K562 (cell line): ENCODE measurements around the gene CD74. TPM values are rescaled to one million over a fixed set of nuclear protein-coding genes. Genes with fewer than 3 reads are reported as not detected.
A peak's percentile ranks its signal among the peaks of the same experiment; 100 is the strongest.

Experiments
- CBX3 ChIP-seq, 2 experiments: IDR thresholded peaks; 1 replicate in 1 of 2; 2 replicates in 1 of 2; pipeline ENCODE4 v1.6.1; 2012; ENCODE audit warnings: inconsistent platforms in 2 of 2, low read length in 2 of 2, borderline replicate concordance in 1 of 2, control low read depth in 1 of 2
- CEBPB ChIP-seq: fragments of 450-650 bp; IDR thresholded peaks from 2 replicates; pipeline ENCODE4 v1.6.1; 2016; ENCODE audit warnings: missing genetic modification characterization, missing compliant biosample characterization
- CHD2 ChIP-seq: IDR thresholded peaks from 2 replicates; pipeline ENCODE4 v1.6.1; 2011; ENCODE audit warnings: low read depth, low read length
- CTBP1 ChIP-seq: fragments of 450-650 bp; IDR thresholded peaks from 2 replicates; pipeline ENCODE4 v1.6.1; 2016; ENCODE audit warnings: borderline replicate concordance
- E2F3 ChIP-seq: fragments of 250-450 bp; sonication (Bioruptor Pico); IDR thresholded peaks from 2 replicates; pipeline ENCODE4 v1.4.0; 2020; ENCODE audit warnings: mild to moderate bottlenecking
- GTF3C2 ChIP-seq: IDR thresholded peaks from 3 replicates; pipeline ENCODE4 v1.6.1; 2011; ENCODE audit warnings: borderline replicate concordance, mild to moderate bottlenecking, moderate library complexity; ENCODE audit not compliant: insufficient read length; ENCODE audit errors: extremely low read depth
- HDAC6 ChIP-seq: IDR thresholded peaks from 2 replicates; pipeline ENCODE4 v1.6.1; 2012; ENCODE audit warnings: low read depth, mild to moderate bottlenecking, control low read depth, inconsistent platforms, low read length, moderate library complexity
- HEY1 ChIP-seq: fragments of 250-450 bp; sonication (Bioruptor Pico); IDR thresholded peaks from 2 replicates; pipeline ENCODE4 v1.5.0; 2020; ENCODE audit warnings: mild to moderate bottlenecking, moderate library complexity, borderline replicate concordance
- IRF1 ChIP-seq: sonication (generic); formaldehyde crosslinking; IDR thresholded peaks from 2 replicates; pipeline ENCODE4 v1.8.0; 2022; ENCODE audit warnings: missing genetic modification reagents, mild to moderate bottlenecking, borderline replicate concordance
- IRF9 ChIP-seq: fragments of 450-650 bp; IDR thresholded peaks from 2 replicates; pipeline ENCODE4 v1.6.1; 2016; ENCODE audit warnings: missing biosample characterization, missing genetic modification characterization
- KHSRP ChIP-seq: fragments of 450-650 bp; IDR thresholded peaks from 2 replicates; pipeline ENCODE4 v1.6.1; 2017
- MCM5 ChIP-seq: fragments of 450-650 bp; IDR thresholded peaks from 2 replicates; pipeline ENCODE4 v1.6.1; 2016; ENCODE audit warnings: low read depth
- MTA1 ChIP-seq: fragments of 450-650 bp; IDR thresholded peaks from 2 replicates; pipeline ENCODE4 v1.6.1; 2017; ENCODE audit warnings: borderline replicate concordance
- PHF20 ChIP-seq: fragments of 450-650 bp; IDR thresholded peaks from 2 replicates; pipeline ENCODE4 v1.6.1; 2018; ENCODE audit not compliant: partially characterized antibody
- PHF21A ChIP-seq: fragments of 450-650 bp; IDR thresholded peaks from 2 replicates; pipeline ENCODE4 v1.6.1; 2017; ENCODE audit warnings: low read depth, borderline replicate concordance
- POLR3A ChIP-seq: IDR thresholded peaks from 2 replicates; pipeline ENCODE4 v1.6.1; 2011; ENCODE audit warnings: borderline replicate concordance, mild to moderate bottlenecking, moderate library complexity; ENCODE audit not compliant: insufficient read length, insufficient read depth; ENCODE audit errors: extremely low read depth
- PTBP1 ChIP-seq: fragments of 200-400 bp; formaldehyde crosslinking; IDR thresholded peaks from 2 replicates; pipeline ENCODE4 v1.6.1; 2017; ENCODE audit warnings: low read depth, low read length
- PYGO2 ChIP-seq: fragments of 450-650 bp; IDR thresholded peaks from 2 replicates; pipeline ENCODE4 v1.6.1; 2016; ENCODE audit warnings: mild to moderate bottlenecking, missing genetic modification characterization, moderate library complexity, missing compliant biosample characterization
- RNF219 ChIP-seq: fragments of 250-450 bp; sonication (Bioruptor Pico); IDR thresholded peaks from 2 replicates; pipeline ENCODE4 v1.5.0; 2022; ENCODE audit warnings: mild to moderate bottlenecking
- SMARCE1 ChIP-seq: fragments of 450-650 bp; IDR thresholded peaks from 2 replicates; pipeline ENCODE4 v1.7.1; 2016; ENCODE audit warnings: mild to moderate bottlenecking
- STAT5A ChIP-seq: IDR thresholded peaks from 2 replicates; pipeline ENCODE4 v1.6.1; 2012; ENCODE audit warnings: low read length, inconsistent platforms, borderline replicate concordance
- ZFPM2 ChIP-seq: fragments of 250-450 bp; sonication (Bioruptor Pico); IDR thresholded peaks from 2 replicates; pipeline ENCODE4 v1.5.1; 2022; ENCODE audit warnings: mild to moderate bottlenecking
- polyA plus RNA-seq, 8 experiments: library from polyadenylated mRNA; depleted of rRNA in 4 of 8; stranded (reverse) in 5 of 8; unstranded in 3 of 8; fragments of >200 nt; fragmentation: Nextera tagmentation in 2 of 8; fragmentation: Illumina TruSeq in 1 of 8; extraction: Ambion mirVana in 2 of 8; extraction: Trizol in 1 of 8; gene quantifications; 2 replicates each; pipeline versions ENCODE4 v1.2.1 to v1.2.3, GENCODE V29; 2011 to 2014; ENCODE audit warnings: inconsistent platforms in 1 of 8, missing spikeins in 1 of 8
- total RNA-seq, 7 experiments: library from RNA; depleted of rRNA in 6 of 7; stranded (reverse); fragments of >200 nt in 6 of 7; fragmentation: Illumina TruSeq in 2 of 7; extraction: Trizol in 2 of 7; gene quantifications; 2 replicates each; pipeline versions ENCODE4 v1.2.1 to v1.2.3, GENCODE V29; 2011 to 2021; ENCODE audit warnings: low replicate concordance in 1 of 7

CD74 gene
- total and polyA plus RNA-seq, 9 of the 15 experiments (the other 6 are each of a cell fraction or from before 2014, with no cell fraction given): 0.07 to 4.8 (median 0.32) TPM

- no peak for TF ChIP-seq CHD2
- no peak for TF ChIP-seq RNF219 (CRISPR knock-in tag)
- TF ChIP-seq CTBP1: peak; percentile 43
- no peak for TF ChIP-seq HDAC6
- no peak for TF ChIP-seq KHSRP
- peak; percentile 64; the same call in 1 of the 2 replicates for TF ChIP-seq PHF21A
- no peak for TF ChIP-seq ZFPM2 (CRISPR knock-in tag)
- TF ChIP-seq SMARCE1: no peak
- peak; percentile 54; the same call in 1 of the 2 replicates for TF ChIP-seq MTA1
- no peak for TF ChIP-seq MCM5
- no peak for TF ChIP-seq POLR3A
- no peak for TF ChIP-seq PHF20
- no peak for TF ChIP-seq STAT5A
- TF ChIP-seq CEBPB (tag): no peak
- TF ChIP-seq E2F3: no peak
- TF ChIP-seq CBX3 (IDR thresholded peaks at IDR 0.05; ENCODE audit: borderline replicate concordance in 1 of 2, low read length in 2 of 2): no peak
- TF ChIP-seq HEY1 (CRISPR knock-in tag): no peak
- TF ChIP-seq PTBP1: no peak
- TF ChIP-seq PYGO2: no peak
- TF ChIP-seq GTF3C2: no peak
- no peak for TF ChIP-seq IRF9 (tag)
- TF ChIP-seq IRF1 (CRISPR knock-in tag): no peak
Observed at GRCh38 chr5:150428106-150428876, 15.6 kb upstream of the CD74 start (continued).
